HG02759 (cell line): ENCODE results near the gene QPRT.
"Not testable (repeated sequence)": the region's sequence is repeated elsewhere in the genome, so short reads cannot be mapped to it uniquely, and the experiment has no call there.

Experiments used
- ATAC-seq: cut with Tn5 transposase; IDR thresholded peaks from one replicate; pipeline ENCODE4 v1.9.1; 2021; ENCODE audit warnings: mild to moderate bottlenecking, moderate library complexity; ENCODE audit not compliant: unreplicated experiment

The QPRT gene

DNA sequence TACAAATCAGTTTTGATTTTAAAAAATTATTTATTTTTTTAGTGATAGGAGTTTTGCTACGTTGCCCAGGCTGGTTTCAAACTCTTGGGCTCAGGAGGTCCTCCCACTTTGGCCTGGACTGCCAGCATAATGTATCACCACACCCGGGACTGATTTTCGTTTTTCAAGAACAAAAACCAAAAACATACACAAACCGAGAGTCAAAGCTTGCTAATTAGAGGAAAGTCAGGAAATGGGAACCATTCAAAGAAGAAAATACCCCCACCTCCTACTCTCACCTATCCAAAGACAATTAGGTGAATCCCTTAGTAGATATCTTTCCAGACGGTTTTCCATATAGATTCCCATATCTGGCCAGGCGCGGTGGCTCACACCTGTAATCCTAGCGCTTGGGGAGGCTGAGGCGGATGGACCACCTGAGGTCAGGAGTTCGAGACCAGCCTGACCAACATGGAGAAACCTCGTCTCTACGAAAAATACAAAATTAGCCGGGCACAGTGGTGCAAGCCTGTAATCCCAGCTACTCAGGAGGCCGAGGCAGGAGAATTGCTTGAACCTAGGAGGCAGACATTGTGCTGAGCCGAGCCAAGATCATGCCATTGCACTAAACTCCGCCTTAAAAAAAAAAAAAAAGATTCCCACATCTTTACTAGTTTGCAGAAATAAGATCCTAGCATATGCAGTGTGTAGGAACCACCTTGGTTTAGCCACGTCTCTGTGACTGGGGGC, 16.8 kb upstream of the QPRT start:
- ATAC-seq, result no peak

DNA sequence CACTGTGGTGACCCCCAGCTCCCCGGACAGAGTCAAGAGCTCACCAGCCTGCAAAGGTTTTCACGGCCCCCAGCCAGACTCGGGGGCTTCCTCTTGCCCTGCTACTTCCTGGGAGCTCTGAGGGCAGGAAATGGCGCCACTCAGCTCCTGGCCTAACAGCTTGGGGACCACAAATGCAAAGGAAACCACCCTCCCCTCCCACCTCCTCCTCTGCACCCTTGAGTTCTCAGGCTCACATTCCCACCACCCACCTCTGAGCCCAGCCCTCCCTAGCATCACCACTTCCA, 16.3 kb upstream of the QPRT start:
- peak; percentile 34 for ATAC-seq

DNA sequence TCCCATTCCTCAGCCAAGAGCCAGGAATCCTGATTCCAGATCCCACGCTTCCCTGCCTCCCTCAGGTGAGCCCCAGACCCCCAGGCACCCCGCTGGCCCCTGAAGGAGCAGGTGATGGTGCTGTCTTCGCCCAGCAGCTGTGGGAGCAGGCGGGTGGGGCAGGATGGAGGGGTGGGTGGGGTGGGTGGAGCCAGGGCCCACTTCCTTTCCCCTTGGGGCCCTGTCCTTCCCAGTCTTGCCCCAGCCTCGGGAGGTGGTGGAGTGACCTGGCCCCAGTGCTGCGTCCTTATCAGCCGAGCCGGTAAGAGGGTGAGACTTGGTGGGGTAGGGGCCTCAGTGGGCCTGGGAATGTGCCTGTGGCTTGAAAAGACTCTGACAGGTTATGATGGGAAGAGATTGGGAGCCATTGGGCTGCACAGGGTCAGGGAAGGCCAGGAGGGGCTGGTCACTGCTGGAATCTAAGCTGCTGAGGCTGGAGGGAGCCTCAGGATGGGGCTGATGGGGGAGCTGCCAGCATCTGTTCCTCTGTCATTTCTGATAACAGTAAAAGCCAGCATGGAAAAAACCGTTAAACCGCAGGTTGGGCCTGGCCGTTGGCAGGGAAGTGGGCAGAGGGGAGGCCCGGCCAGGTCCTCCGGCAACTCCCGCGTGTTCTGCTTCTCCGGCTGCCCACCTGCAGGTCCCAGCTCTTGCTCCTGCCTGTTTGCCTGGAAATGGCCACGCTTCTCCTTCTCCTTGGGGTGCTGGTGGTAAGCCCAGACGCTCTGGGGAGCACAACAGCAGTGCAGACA, 15.8 kb upstream of the QPRT start, which contains the start of gene SPN:
Gene SPN (plus strand): TSS at position 232 of the 791 bp plus-strand sequence. CDS start 482 bp downstream, at position 714.
- ATAC-seq, result peak; percentile 34

DNA sequence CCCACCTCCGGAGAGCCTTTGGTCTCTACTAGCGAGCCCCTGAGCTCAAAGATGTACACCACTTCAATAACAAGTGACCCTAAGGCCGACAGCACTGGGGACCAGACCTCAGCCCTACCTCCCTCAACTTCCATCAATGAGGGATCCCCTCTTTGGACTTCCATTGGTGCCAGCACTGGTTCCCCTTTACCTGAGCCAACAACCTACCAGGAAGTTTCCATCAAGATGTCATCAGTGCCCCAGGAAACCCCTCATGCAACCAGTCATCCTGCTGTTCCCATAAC, 15.2 kb upstream of the QPRT start:
- no peak for ATAC-seq

DNA sequence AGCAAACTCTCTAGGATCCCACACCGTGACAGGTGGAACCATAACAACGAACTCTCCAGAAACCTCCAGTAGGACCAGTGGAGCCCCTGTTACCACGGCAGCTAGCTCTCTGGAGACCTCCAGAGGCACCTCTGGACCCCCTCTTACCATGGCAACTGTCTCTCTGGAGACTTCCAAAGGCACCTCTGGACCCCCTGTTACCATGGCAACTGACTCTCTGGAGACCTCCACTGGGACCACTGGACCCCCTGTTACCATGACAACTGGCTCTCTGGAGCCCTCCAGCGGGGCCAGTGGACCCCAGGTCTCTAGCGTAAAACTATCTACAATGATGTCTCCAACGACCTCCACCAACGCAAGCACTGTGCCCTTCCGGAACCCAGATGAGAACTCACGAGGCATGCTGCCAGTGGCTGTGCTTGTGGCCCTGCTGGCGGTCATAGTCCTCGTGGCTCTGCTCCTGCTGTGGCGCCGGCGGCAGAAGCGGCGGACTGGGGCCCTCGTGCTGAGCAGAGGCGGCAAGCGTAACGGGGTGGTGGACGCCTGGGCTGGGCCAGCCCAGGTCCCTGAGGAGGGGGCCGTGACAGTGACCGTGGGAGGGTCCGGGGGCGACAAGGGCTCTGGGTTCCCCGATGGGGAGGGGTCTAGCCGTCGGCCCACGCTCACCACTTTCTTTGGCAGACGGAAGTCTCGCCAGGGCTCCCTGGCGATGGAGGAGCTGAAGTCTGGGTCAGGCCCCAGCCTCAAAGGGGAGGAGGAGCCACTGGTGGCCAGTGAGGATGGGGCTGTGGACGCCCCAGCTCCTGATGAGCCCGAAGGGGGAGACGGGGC, 14.7 kb upstream of the QPRT start:
- ATAC-seq, result no peak

DNA sequence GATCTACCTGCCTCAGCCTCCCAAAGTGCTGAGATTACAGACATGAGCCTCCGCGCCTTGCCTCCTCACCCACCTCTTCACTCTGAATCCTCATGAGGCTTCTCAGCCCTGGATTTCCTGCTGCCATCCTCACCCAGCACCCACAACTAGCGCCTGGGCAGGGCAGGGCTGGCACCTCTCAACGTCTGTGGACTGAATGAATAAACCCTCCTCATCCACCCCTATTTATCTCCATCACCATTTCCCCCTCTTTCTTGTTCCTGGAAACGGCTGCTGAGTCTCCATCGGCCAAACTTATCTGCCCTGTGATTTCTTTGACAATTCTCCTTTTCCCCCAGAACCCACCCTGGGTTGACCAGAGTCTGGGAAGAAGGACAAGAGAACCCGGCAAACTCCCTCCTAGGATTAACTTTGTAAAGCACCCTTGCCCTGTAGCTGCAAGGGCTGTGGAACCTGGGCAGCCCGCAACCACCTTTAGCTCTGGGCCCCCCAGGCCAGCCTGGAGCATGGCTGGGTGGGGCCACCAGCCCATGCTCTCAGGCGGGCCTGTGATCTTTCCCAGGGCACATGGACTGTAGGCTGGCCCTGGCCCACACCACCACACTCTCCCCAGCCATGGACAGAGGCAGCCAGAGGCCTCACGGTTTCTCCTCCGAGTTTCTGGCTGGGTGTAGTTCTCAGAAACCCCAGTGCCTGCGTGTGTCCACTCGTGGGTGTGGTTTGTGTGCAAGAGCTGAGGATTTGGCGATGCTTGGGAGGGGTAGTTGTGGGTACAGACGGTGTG, 13.5 kb upstream of the QPRT start:
- no peak for ATAC-seq

DNA sequence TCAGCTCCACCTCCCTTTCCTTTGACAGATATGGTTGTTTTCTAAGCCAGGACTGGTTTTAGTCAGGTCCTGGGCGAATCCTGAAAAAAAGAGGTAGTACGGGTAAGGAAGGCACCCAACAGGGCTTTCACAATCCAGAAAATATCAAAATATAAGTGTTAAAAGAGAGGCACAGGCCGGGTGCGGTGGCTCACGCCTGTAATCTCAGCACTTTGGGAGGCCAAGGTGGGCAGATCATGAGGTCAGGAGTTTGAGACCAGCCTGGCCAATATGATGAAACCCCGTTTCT, 11.7 kb upstream of the QPRT start:
- ATAC-seq, result not testable (repeated sequence)

DNA sequence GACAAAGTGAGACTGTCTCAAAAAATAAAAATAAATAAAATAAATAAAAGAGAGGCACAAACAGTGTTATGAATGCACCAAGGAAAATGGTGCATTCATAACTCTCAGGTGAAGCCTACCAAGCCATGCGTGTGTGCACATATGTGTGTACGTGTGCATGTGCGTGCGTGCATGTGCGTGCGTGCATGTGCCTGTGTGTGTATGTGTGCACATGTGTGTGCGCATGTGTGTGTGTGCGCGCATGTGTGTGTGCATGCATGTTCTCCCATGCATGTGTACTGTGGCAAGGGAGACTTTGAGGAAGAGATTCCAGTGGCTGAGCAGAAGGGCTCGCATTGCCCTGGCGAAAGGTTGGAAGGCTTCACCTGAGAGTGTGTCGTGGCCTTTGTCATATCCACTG, 11.2 kb upstream of the QPRT start:
- ATAC-seq, result no peak

DNA sequence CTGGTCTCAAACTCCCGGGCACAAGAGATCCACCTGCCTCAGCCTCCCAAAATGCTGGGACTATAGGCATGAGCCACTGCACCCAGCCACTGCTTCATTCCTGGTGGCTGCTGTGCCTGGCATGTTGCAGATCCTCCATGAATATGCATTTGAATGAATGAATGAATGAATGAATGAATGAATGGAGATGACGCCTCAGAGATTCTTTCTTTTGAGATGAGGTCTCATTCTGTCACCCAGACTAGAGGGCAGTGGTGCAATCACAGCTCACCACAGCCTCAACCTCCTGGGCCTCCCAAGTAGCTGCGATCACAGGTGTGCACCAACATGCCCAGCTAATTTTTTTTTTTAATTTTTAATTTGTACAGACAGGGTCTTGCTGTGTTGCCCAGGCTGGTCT, 10.7 kb upstream of the QPRT start:
- ATAC-seq, result no peak

DNA sequence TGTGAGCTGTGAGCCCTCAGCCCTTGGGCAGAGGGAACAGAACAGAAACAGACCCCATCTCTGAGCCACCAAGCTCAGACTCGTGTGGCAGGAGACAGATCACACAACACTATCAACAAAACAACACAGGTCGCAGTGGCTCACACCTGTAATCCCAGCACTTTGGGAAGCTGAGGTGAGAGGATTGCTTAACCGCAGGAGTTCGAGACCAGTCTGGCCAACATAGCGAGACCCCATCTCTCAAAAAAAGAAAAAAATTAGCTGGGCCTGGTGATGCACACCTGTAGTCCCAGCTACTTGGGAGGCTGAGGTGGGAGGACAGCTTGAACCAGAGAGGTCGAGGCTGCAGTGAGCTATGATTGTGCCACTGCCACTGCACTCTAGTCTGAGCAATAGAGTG, 5.5 kb upstream of the QPRT start:
- ATAC-seq, result no peak

DNA sequence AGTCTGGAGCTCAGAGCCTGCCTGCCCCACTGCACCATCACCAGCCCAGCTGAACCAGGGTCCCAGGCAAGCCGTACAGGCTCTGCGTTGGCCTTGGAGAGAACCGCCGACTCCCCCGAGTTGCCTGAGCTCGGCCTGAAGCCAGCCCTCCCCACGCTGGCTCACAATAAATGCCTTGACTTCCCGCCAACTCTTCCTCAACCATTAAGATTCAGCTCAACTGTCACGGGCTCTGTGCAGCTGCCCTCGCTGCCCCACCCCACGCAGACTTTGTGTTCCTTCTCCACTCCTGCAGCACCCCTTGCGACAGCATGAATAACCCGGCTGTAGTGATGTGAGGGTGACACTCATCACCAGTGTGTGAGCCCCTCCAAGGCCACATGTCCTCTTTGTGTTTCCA, 4.8 kb upstream of the QPRT start:
- ATAC-seq, result no peak

DNA sequence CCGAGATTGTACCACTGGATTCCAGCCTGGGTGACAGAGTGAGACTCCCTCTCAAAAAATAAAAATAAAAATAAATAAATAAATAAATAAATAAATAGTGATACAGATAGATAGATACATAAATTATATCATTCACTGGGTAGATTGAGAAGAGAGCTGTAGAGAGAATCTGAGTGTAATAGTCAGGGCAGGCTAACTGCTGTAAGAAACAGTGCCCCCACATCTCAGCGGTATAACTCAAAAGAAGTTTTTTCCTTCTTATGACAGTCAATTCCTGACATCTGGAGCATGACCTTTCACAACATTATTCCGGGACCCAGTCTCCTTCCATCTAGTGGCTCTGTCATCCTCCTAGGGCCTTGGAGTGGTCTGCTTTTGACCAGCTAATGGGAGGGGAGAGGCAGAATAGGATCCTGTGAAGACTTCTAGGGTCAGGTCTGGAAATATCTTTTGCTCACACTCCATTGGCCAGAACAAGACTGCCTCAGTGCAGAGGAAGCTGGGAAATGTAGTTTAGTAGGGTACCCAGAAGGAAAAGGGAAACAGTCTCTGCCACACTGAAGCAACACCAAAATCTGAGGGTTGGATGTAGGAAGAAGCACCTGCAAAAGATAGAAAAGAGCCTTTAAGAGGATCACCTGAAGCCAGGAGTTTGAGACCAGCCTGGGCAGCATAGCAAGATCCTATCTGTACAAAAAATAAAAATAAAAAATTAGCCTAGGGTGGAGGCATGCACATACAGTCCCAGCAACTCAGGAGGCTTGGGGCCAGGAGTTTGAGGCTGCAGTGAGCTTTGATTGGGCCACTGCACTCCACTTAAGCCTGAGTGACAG, 3.0 kb upstream of the QPRT start:
- no peak for ATAC-seq

DNA sequence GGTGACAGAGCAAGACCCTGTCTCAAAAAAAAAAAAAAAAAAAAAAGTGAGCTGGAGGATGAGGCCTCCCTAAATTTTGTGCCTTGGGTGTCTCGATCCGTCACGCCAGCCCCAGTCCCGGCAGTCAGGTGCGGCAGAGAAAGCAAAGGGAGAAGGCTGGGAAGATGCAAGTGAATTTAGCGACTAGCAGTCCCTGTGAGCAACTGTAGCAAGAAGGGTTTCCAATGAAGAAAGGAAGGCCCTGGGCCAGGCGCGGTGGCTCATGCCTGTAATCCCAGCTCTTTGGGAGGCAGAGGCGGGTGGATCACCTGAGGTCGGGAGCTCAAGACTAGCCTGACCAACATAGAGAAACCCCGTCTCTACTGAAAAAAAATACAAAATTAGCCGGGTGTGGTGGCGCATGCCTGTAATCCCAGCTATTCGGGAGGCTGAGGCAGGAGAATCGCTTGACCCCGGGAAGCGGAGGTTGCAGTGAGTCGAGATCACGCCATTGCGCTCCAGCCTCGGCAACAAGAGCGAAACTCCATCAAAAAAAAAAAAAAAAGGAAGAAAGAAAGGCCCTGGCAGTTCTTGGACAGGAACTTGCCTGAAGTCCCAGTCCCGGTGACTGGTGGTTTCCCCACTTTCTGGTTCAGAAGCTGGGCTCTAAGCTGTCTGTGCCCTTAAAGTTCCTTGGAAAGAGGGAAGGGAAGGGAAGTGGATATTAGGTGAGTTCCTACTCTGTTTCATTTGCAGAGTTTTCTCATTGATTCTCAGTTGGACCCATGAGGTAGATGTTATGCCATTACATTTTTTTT, 1.8 kb upstream of the QPRT start:
- no peak for ATAC-seq

DNA sequence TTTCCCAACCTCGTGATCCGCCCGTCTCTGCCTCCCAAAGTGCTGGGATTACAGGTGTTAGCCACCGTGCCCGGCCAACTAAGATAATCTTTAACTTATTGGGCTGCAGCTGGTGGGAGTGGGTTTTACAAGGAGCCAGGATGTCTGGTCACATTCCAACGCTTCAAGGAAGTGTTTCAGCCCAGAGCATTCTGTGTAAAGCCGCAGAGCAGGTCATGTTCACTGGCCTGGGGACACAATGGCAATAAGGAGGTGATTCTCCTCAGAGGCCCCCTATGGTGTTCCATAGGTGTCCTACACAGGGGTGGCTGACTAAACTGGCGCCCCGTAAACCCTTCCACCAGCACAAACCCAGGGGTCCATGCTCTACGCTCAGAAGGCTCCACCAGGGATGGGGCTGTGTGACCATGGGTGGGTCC, 1.2 kb downstream of the QPRT start:
- ATAC-seq, result no peak

DNA sequence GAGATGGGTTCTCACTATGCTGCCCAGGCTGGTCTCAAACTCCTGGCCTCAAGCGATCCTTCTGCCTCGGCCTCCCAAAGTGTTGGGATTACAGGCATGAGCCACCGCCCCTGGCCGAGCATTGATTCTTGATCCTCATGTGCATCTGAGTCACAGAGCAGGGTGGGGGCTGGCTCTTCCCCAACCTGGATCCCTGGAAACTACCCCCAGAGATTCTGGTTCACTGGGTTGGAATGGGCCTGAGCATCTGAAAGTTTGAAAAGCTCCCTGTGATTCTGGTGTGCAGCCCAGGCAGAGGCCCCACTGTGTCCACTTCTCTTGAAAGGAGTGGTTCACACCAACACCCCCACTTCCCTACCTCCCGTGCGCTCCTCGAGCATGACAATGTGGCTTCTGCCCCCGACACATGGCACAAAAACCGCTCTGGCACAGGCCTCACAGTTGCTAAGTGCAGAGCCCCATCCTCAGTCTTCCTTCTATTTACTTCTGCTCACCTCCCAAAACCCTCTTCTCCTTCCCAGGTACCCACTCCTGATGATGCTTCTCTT, 4.6 kb downstream of the QPRT start:
- ATAC-seq, result no peak

DNA sequence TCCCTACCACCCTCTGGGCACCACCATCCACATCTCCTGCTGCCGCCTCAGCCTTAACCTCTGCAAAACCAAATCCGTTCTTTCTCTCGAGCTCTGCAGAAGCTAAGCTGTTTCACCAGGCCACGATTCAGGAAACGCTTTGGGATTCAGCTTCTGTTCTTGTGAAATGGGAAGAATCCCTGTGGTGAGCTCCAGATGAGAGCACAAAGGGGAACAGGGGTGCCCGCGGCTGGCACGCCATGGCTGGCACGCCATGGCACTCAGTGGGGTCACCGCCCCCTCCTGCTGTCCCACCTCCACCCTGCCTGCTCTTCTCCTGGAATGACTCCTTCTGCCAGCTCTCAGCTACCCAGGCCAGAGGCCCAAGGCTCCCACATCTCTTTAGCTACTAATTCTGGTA, 5.7 kb downstream of the QPRT start:
- no peak for ATAC-seq

DNA sequence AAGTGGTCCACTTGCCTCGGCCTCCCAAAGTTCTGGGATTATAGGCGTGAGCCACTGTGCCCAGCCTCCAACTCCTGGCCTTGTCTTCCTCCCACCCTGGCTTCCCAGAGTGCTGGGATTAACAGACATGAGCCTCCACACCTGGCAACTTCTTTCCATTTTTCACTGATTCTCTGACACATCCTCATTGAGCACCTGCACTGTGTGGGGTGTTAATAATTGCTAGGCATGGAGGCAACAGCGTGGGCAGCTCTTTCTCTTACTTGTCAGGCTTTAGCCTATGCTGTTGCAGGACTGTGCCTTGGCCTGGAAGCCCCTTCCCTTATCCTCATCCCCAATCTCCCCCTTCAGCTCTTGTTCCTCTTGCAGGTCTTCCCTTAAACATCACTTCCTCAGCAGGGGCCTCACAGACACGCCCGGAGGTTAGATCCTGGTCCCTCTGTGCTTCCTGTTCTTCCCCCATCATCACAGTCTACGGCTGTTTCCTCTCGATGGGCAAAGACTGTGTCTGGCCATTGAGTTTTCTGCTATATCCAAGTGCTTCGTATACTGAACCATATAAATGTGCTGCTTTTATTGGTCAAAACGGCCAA, 7.9 kb downstream of the QPRT start:
- no peak for ATAC-seq

DNA sequence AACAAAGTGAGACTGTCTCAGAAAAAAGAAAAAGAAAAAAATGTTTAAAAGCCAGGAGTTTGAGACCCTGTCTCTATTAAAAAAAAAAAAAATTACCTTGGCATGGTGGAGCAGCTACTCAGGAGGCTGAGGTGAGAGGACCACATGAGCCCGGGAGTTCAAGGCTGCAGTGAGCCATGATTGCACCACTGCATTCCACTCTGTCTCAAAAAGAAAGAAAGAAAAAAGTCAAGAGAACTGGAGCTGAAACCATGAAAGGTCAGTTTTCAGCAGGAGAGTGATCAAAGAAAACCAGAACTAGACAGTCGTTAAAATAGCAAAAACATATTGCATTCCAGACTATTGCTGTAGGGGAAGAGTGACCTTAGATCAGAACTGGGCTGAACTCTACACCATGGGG, 8.8 kb downstream of the QPRT start:
- no peak for ATAC-seq

DNA sequence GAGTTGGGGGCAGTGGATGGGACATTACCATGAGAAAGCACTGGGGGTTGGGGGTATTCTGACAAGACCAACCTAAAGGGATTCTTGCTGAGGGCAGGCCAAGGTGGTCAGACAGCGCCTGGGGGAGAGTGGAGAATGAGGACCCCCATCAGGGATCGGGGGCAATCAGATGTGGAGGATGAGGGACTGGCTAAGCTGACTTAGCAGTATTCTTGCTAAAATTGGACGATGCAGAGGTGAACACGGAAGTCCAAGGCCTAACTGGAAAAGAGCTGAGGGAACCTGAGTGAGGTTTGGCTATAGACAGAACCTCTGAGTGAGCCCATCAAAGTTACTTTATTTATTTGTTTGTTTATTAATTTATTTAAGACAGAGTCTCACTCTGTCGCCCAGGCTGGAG, 9.2 kb downstream of the QPRT start:
- ATAC-seq, result no peak
